Measurements from ENCODE around the gene ELMO1. TPM values are rescaled to one million over a fixed set of nuclear protein-coding genes. Genes with fewer than 3 reads are reported as not detected.

The ELMO1 gene
- total RNA-seq, 1 experiment from 2014 or later: 1.1 TPM

- H3K36me3 ChIP-seq (ENCODE audit: control insufficient read depth in 1 of 2, insufficient read depth in 2 of 2, low read length in 2 of 2): no peaks in the 10 kb centered on the region
- no peak overlapping the region for H3K4me2 ChIP-seq (ENCODE audit: low read length)
- no peak overlapping the region for H3K9ac ChIP-seq (ENCODE audit: low read length)
- H3K4me3 ChIP-seq (replicated peaks in 1 of 2; ENCODE audit: low read depth in 1 of 2, low read length in 2 of 2): no peak overlapping the region
- TF ChIP-seq SP1 (IDR thresholded peaks at IDR 0.05; ENCODE audit: low read depth): no peak
- TF ChIP-seq EZH2phosphoT487 (IDR thresholded peaks at IDR 0.05; ENCODE audit: borderline replicate concordance): no peak
- no peak for TF ChIP-seq TCF7L2 (IDR thresholded peaks at IDR 0.05; ENCODE audit: borderline replicate concordance, extremely low read depth, insufficient read depth, insufficient read length)
- no peaks in the 10 kb centered on the region for H4K20me1 ChIP-seq (ENCODE audit: insufficient read depth)
- intact Hi-C loops (cut with micrococcal nuclease): no loop called here
- no peak for ATAC-seq
- CTCF ChIA-PET: no interaction called here
- BruUV-seq (replicated peaks): no TSS peak
- no peaks in the 10 kb centered on the region for H3K27me3 ChIP-seq (ENCODE audit: insufficient read depth, low read length)
- H2AFZ ChIP-seq (ENCODE audit: low read depth, low read length, poor library complexity, severe bottlenecking): no peak overlapping the region
- POLR2A ChIA-PET: no interaction called here
- H3K9me3 ChIP-seq (ENCODE audit: control insufficient read depth in 1 of 2, insufficient read depth in 1 of 2, low read depth in 1 of 2, low read length in 2 of 2): no peaks in the 10 kb centered on the region
- RAD21 ChIA-PET (ENCODE audit: low non-redundant PET in 1 of 2, low total read pairs in 2 of 2, uncharacterized antibody in 2 of 2, unreplicated experiment in 2 of 2): no interaction called here
- H3K79me2 ChIP-seq (ENCODE audit: insufficient read depth, low read length): no peaks in the 10 kb centered on the region
- H3K27ac ChIP-seq (ENCODE audit: low read depth, low read length): no peak overlapping the region
- H3K4me1 ChIP-seq (ENCODE audit: control insufficient read depth in 1 of 2, insufficient read depth in 2 of 2, low read length in 2 of 2): peaks cover 0 to under 1% of the 10 kb centered on the region in 2 experiments; a peak in 2 of 4 replicates
- H3K9me2 ChIP-seq (ENCODE audit: insufficient read depth): no peaks in the 10 kb centered on the region
- no peak for DNase-seq (ENCODE audit: low read depth, low spot score)
These were observed 402.9 kb downstream of the ELMO1 start for GRCh38 chr7:37045681-37046179.

- Histone ChIP-seq H2AFZ (ENCODE audit: low read depth, low read length, poor library complexity, severe bottlenecking) (no peak overlapping the region), H3K79me2 (ENCODE audit: insufficient read depth, low read length) (no peaks in the 10 kb centered on the region), H3K27me3 (ENCODE audit: insufficient read depth, low read length) (no peaks in the 10 kb centered on the region), H3K9me3 (ENCODE audit: control insufficient read depth in 1 of 2, insufficient read depth in 1 of 2, low read depth in 1 of 2, low read length in 2 of 2) (peaks cover 0 to 11% of the 10 kb centered on the region in 2 experiments; a peak in 1 of 4 replicates), H3K4me2 (ENCODE audit: low read length) (no peak overlapping the region), H3K36me3 (ENCODE audit: control insufficient read depth in 1 of 2, insufficient read depth in 2 of 2, low read length in 2 of 2) (no peaks in the 10 kb centered on the region), H4K20me1 (ENCODE audit: insufficient read depth) (no peaks in the 10 kb centered on the region), H3K4me3 (replicated peaks in 1 of 2; ENCODE audit: low read depth in 1 of 2, low read length in 2 of 2) (no peak overlapping the region), H3K9ac (ENCODE audit: low read length) (no peak overlapping the region), H3K27ac (ENCODE audit: low read depth, low read length) (no peak overlapping the region), H3K4me1 (ENCODE audit: control insufficient read depth in 1 of 2, insufficient read depth in 2 of 2, low read length in 2 of 2) (peaks cover 3 to 7% of the 10 kb centered on the region in 2 experiments; a peak in 2 of 4 replicates), H3K9me2 (ENCODE audit: insufficient read depth) (no peaks in the 10 kb centered on the region)
- POLR2A ChIA-PET: no interaction called here
- BruUV-seq (replicated peaks): no TSS peak
- ATAC-seq (no peak), DNase-seq (ENCODE audit: low read depth, low spot score) (no peak)
- TF ChIP-seq ELF1 (IDR thresholded peaks at IDR 0.05; ENCODE audit: borderline replicate concordance, low read depth): no peak
- TF ChIP-seq FOSL1 (IDR thresholded peaks at IDR 0.05; ENCODE audit: low read depth): no peak
- TF ChIP-seq EZH2phosphoT487 (IDR thresholded peaks at IDR 0.05; ENCODE audit: borderline replicate concordance): no peak
- TF ChIP-seq ZFX (IDR thresholded peaks at IDR 0.05): no peak
- TF ChIP-seq EZH2 (IDR thresholded peaks at IDR 0.05): no peak
- no peak for TF ChIP-seq ATF3 (IDR thresholded peaks at IDR 0.05)
- RAD21 ChIA-PET (ENCODE audit: low non-redundant PET in 1 of 2, low total read pairs in 2 of 2, uncharacterized antibody in 2 of 2, unreplicated experiment in 2 of 2): no interaction called here
- CTCF ChIA-PET: no interaction called here
- intact Hi-C loops (cut with micrococcal nuclease): no loop called here
These were observed 407.2 kb downstream of the ELMO1 start for GRCh38 chr7:37041461-37041860.
